Astrocyte of the cerebellum (primary cell): ENCODE data around the gene DNAAF2.
"Not testable (repeated sequence)": the region's sequence is repeated elsewhere in the genome, so short reads cannot be mapped to it uniquely, and the experiment has no call there.

ENCODE experiments used
- DNase-seq: peaks from one replicate; pipeline ENCODE4 v3.0.0-alpha.2; 2011; ENCODE audit warnings: low read depth
- H3K4me3 ChIP-seq: 2 replicates; pipeline ENCODE4 v1.5.1; 2011; ENCODE audit warnings: mild to moderate bottlenecking, low read depth, low read length, moderate library complexity
- in situ Hi-C: cut with HindIII; loops from 2 replicates; pipeline ENCODE4 v1.10.0; 2017; ENCODE audit warnings: low sequenced_read_pairs
- TF ChIP-seq, protein P1 (sequence below): IDR thresholded peaks from 2 replicates; pipeline ENCODE4 v1.5.1; 2012; ENCODE audit warnings: low read length, low read depth, moderate library complexity, mild to moderate bottlenecking; ENCODE audit errors: missing control alignments

The DNAAF2 gene

DNA sequence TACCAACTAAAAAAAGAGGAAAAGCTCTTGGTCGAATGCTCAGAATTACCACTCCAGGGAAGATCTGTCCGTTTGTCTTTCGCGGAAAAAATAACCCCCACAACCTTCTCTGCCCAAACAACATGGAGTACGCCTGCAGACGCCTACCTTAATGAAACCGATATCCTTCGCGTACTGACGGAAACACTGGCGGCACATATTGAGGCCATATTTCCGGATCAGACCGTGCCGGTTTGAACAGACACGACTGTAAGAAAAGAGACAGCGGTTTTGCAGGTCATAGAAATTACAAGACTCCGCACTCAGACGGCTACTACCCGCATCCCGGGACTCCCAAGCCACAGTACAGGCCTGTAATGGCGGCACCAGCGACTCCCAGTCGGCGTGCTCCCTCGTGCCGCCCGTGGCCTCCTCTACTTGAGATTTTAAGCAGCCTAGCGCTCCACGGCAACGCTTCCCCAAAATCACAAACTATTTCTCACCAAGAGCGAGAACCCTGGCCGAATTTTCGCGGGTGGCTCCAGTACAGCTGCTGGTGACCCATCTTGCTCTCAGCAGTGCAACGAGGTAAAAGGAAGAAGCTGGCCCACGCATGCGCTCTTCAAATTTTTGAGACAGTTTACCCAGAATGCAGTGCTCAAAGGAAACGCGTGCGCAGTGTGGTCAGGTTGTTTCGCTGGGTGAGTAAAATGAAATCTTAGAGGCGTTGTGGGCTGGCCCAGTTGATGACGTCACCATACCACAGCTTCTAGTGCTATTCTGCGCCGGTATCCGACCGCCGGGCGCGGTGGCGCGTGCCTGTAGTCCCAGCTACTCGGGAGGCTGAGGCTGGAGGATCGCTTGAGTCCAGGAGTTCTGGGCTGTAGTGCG lies 49.0 kb downstream of the DNAAF2 start, which contains the start of gene RPS29:
TSS of gene RPS29 (minus strand) at position 578 of the 870 bp plus-strand sequence. CDS start at position 544, 34 bp downstream.
- in situ Hi-C loops, result no loop called here
- TF ChIP-seq, protein P1, sequence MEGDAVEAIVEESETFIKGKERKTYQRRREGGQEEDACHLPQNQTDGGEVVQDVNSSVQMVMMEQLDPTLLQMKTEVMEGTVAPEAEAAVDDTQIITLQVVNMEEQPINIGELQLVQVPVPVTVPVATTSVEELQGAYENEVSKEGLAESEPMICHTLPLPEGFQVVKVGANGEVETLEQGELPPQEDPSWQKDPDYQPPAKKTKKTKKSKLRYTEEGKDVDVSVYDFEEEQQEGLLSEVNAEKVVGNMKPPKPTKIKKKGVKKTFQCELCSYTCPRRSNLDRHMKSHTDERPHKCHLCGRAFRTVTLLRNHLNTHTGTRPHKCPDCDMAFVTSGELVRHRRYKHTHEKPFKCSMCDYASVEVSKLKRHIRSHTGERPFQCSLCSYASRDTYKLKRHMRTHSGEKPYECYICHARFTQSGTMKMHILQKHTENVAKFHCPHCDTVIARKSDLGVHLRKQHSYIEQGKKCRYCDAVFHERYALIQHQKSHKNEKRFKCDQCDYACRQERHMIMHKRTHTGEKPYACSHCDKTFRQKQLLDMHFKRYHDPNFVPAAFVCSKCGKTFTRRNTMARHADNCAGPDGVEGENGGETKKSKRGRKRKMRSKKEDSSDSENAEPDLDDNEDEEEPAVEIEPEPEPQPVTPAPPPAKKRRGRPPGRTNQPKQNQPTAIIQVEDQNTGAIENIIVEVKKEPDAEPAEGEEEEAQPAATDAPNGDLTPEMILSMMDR, result no peak
- peak; percentile 100 for DNase-seq
- H3K4me3 ChIP-seq, result peak within 1 kb of the TSS; percentile 91

DNA sequence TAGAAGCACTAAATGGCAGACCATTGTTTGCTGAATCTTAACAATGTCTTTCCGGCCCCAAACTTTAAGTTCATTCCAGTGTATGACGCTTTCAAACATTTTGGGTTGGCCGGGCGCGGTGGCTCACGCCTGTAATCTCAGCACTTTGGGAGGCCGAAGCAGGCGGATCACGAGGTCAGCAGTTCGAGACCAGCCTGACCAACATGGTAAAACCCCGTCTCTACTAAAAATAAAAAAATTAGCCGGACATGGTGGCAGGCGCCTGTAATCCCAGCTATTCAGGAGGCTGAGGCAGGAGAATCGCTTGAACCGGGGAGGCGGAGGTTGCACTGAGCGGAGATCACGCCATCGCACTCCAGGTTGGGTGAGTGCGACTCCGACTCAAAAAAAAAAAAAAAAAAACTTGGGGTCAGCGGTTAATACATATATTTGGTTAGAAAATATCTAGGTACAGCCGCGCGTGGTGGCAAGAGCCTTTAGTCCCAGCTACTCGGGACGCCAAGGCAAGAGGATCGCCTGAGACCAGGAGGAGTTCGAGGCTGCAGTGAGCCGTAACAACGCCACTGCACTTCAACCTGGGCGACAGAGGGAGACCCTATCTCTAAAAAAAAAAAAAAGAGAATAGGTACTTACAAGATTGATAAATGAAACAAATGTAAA lies 49.9 kb downstream of the DNAAF2 start:
- DNase-seq, in situ Hi-C loops: not testable (repeated sequence)
- H3K4me3 ChIP-seq, result peak overlapping the region; percentile 91

DNA sequence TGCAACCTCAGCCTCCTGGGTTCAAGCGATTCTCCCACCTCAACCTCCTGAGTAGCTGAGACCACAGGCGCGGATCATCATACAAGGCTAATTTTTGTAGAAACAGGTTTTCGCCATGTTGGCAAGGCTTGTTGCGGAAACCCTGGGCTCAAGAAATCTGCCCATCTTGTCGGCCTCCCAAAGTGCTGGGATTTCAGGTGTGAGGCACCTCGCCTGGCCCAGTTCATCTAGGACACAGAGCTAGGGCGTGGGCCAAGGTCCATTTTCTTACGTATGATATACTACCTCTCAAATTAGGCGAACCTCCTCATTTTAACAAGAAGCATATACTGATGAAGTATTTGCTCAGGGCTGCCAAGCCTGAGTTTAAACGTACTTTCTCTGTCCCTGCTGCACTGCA lies 51.0 kb downstream of the DNAAF2 start:
- no peak for DNase-seq
- in situ Hi-C loops, result no loop called here
- H3K4me3 ChIP-seq, result peak overlapping the region; percentile 91
- TF ChIP-seq, protein P1, result no peak

DNA sequence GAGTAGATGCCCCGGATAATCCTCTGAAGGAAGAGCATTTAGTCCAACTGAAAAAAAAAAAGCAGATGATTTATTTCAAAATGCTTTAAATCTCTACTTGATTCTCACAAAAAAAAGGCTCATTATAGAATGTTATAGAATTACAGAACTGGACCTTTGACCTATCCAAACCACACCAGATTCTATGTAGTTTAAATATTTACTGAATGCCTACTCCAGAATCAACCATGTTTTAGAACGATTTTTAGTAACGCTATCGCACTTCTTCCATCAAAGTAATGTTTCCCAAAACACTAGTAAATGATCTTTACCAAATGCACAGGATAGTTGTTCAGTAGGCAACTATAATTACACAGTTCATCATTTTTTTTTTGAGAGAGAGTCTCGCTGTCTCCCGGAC lies 51.4 kb downstream of the DNAAF2 start:
- in situ Hi-C loops, result no loop called here
- no peak for DNase-seq
- H3K4me3 ChIP-seq, result no peak overlapping the region
- TF ChIP-seq, protein P1, result no peak

DNA sequence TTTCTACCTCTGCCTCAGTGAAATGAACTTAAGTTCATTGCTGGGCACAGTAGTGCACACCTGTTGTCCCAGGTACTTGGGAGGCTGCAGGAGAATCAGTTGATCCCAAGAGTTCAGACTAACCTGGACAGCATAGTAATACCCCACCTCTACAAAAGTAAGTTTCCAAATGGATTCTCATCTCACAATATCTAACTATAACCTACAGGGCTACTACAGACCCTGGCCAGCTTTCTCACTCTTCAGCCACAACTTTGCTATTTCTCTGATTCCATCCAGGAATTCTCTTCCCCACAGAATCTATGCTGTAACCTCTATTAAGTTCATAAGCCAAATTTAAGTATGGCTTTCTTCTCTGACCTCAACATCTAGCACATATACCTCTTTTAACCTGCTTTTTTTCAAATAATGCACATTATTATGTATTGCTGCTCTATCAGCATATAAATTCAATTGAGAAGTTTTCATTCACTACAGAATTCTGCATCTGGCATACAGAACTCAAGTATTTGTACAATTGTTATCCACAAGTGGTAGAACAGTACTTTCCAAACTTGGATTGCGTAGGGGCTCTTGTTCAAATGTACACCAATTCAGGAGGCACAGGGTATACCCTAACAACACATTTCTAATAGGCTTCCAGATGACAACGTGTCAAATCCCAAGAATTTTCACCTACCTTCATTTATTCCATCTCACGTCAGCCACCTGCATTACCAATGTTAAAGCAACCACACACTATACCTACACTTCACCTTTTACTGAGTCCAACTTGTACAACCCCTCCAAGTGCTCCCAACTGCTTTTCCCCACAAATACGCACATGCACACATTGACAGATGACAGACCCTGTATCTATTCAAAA lies 52.7 kb downstream of the DNAAF2 start:
- no peak for DNase-seq
- TF ChIP-seq, protein P1, result no peak
- H3K4me3 ChIP-seq, result no peak overlapping the region
- in situ Hi-C loops, result no loop called here

DNA sequence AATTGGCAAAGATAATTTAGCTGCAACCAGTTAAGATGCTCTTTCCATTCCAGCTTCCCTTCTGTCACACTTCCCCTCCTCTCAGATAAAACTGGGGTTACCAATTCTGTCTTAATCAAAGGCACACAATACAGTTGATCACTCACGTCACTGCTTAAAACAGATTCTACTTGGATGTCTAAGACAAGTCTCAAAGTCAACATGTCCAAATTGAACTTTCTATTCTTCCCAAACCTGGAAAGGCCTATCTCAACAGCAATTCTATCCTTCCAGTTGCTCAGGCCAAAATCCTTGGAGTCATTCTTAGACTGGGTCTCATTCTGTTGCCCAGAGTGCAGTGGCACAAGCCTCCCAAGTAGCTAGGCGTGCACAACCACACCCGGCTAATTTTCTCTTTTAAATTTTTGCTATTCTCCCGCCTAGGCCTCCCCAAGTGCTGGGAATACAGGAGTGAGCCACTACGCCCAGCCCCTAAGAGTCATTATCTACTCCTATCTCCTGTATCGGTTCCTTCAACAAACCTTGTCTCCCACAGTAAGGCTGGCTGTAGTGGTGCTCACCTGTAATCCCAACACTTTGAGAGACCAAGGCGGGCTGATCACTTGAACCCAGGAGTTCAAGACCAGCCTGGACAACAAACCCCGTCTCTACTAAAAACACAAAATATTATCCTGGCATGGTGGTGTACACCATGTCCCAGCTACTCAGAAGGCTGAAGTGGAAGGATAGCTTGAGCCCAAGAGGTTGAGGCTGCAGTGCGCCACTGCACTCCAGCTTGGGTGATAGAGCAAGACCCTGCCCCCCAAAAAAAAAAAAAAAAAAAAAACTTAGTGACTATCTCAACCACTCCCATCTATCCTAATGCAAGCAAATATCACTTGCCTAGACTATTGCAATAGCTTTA lies 53.6 kb downstream of the DNAAF2 start:
- in situ Hi-C loops, result no loop called here
- no peak overlapping the region for H3K4me3 ChIP-seq
- TF ChIP-seq, protein P1, result no peak
- no peak for DNase-seq
